ENCODE measurements around the gene BCAS3.
A peak's percentile ranks its signal among the peaks of the same experiment; 100 is the strongest.

BCAS3 gene

GRCh38 chr17:61411261-61412142, 733.9 kb downstream of the BCAS3 start:
- peak; percentile 63; the same call in 1 of the 2 replicates for TF ChIP-seq TOX (CRISPR knock-in tag; IDR thresholded peaks at IDR 0.05; ENCODE audit: borderline replicate concordance)
- TF ChIP-seq SNAI2 (CRISPR knock-in tag; IDR thresholded peaks at IDR 0.05), result no peak
- 0 out of 2 replicates have a peak, but pooled peaks have one; percentile 53 for TF ChIP-seq GLIS3 (CRISPR knock-in tag; IDR thresholded peaks at IDR 0.05)
- no peak for TF ChIP-seq ISL1 (CRISPR knock-in tag; IDR thresholded peaks at IDR 0.05)
- peak; percentile 78 for TF ChIP-seq CSDC2 (CRISPR knock-in tag; IDR thresholded peaks at IDR 0.05)
- TF ChIP-seq ZC3H10 (CRISPR knock-in tag; IDR thresholded peaks at IDR 0.05), result 0 out of 2 replicates have a peak, but pooled peaks have one; percentile 9
- no peak; the same call in none of the 2 replicates for TF ChIP-seq RARB (CRISPR knock-in tag; IDR thresholded peaks at IDR 0.05)
- peak; percentile 58; the same call in 1 of the 2 replicates for TF ChIP-seq ZFP30 (CRISPR knock-in tag; IDR thresholded peaks at IDR 0.05)
- TF ChIP-seq CREB5 (CRISPR knock-in tag; IDR thresholded peaks at IDR 0.05; ENCODE audit: low read depth), result peak; percentile 12; the same call in 1 of the 2 replicates
- TF ChIP-seq PPARA (CRISPR knock-in tag; IDR thresholded peaks at IDR 0.05; ENCODE audit: borderline replicate concordance), result no peak
- TF ChIP-seq ARNTL (CRISPR knock-in tag; IDR thresholded peaks at IDR 0.05; ENCODE audit: borderline replicate concordance, low read depth), result 0 out of 2 replicates have a peak, but pooled peaks have one; percentile 39
- no peak for TF ChIP-seq TCF4 (CRISPR knock-in tag; IDR thresholded peaks at IDR 0.05; ENCODE audit: borderline replicate concordance)
- TF ChIP-seq PATZ1 (CRISPR knock-in tag; IDR thresholded peaks at IDR 0.05; ENCODE audit: borderline replicate concordance), result peak; percentile 36; the same call in 1 of the 2 replicates
- TF ChIP-seq OSR1 (CRISPR knock-in tag; IDR thresholded peaks at IDR 0.05), result no peak
- peak; percentile 73; the same call in 1 of the 2 replicates for TF ChIP-seq ZNF565 (CRISPR knock-in tag; conservative IDR thresholded peaks at IDR 0.05; ENCODE audit: low read depth)
- peak; percentile 40 for TF ChIP-seq ESRRG (CRISPR knock-in tag; IDR thresholded peaks at IDR 0.05)
- no peak for TF ChIP-seq BACH2 (CRISPR knock-in tag; IDR thresholded peaks at IDR 0.05; ENCODE audit: borderline replicate concordance)
- no peak for TF ChIP-seq ZNF8 (CRISPR knock-in tag; IDR thresholded peaks at IDR 0.05)
- no peak for TF ChIP-seq CSRNP3 (CRISPR knock-in tag; IDR thresholded peaks at IDR 0.05)
- TF ChIP-seq TSHZ2 (CRISPR knock-in tag; IDR thresholded peaks at IDR 0.05), result no peak
- TF ChIP-seq ZNF70 (CRISPR knock-in tag; IDR thresholded peaks at IDR 0.05), result no peak
- peak; percentile 29 for ATAC-seq

GRCh38 chr17:61412143-61412859, 734.6 kb downstream of the BCAS3 start:
- peak; percentile 65 for ATAC-seq
- TF ChIP-seq CSRNP3 (CRISPR knock-in tag; IDR thresholded peaks at IDR 0.05) (no peak; the same call in 1 of the 2 replicates), GLIS3 (CRISPR knock-in tag; IDR thresholded peaks at IDR 0.05) (peak; percentile 53; the same call in 1 of the 2 replicates), ZNF70 (CRISPR knock-in tag; IDR thresholded peaks at IDR 0.05) (no peak), SNAI2 (CRISPR knock-in tag; IDR thresholded peaks at IDR 0.05) (no peak), ARNTL (CRISPR knock-in tag; IDR thresholded peaks at IDR 0.05; ENCODE audit: borderline replicate concordance, low read depth) (no peak), PATZ1 (CRISPR knock-in tag; IDR thresholded peaks at IDR 0.05; ENCODE audit: borderline replicate concordance) (no peak), POU6F1 (CRISPR knock-in tag; IDR thresholded peaks at IDR 0.05; ENCODE audit: borderline replicate concordance, low read depth) (0 out of 2 replicates have a peak, but pooled peaks have one; percentile 21), ZC3H10 (CRISPR knock-in tag; IDR thresholded peaks at IDR 0.05) (no peak), ZNF8 (CRISPR knock-in tag; IDR thresholded peaks at IDR 0.05) (no peak), TCF4 (CRISPR knock-in tag; IDR thresholded peaks at IDR 0.05; ENCODE audit: borderline replicate concordance) (no peak), BACH2 (CRISPR knock-in tag; IDR thresholded peaks at IDR 0.05; ENCODE audit: borderline replicate concordance) (no peak), PPARA (CRISPR knock-in tag; IDR thresholded peaks at IDR 0.05; ENCODE audit: borderline replicate concordance) (no peak), RARB (CRISPR knock-in tag; IDR thresholded peaks at IDR 0.05) (no peak; the same call in 1 of the 2 replicates)
